ENCODE results near the gene ZACN.

The ZACN gene

GRCh38 chr17:76089680-76090516, 10.9 kb downstream of the ZACN start:
- TF ChIP-seq CTCF (IDR thresholded peaks at IDR 0.05; ENCODE audit: low read length, missing control alignments): no peak
- no peak overlapping the region for H3K4me3 ChIP-seq (replicated peaks; ENCODE audit: low read depth, low read length)

GRCh38 chr17:76090517-76091129, 11.6 kb downstream of the ZACN start:
- H3K4me3 ChIP-seq (replicated peaks; ENCODE audit: low read depth, low read length): no peak overlapping the region
- DNase-seq (ENCODE audit: low read depth): no peak
- TF ChIP-seq CTCF (IDR thresholded peaks at IDR 0.05; ENCODE audit: low read length, missing control alignments): no peak

More at GRCh38 chr17:76089680-76090516, 10.9 kb downstream of the ZACN start:
- DNase-seq (ENCODE audit: low read depth): no peak

GRCh38 chr17:76091526-76092286, 12.7 kb downstream of the ZACN start:
- DNase-seq (ENCODE audit: low read depth): no peak
- no peak for TF ChIP-seq CTCF (IDR thresholded peaks at IDR 0.05; ENCODE audit: low read length, missing control alignments)
- H3K4me3 ChIP-seq (replicated peaks; ENCODE audit: low read depth, low read length): no peak overlapping the region

- no peak for DNase-seq (ENCODE audit: low read depth)
- no peak for TF ChIP-seq CTCF (IDR thresholded peaks at IDR 0.05; ENCODE audit: low read length, missing control alignments)
- H3K4me3 ChIP-seq (replicated peaks; ENCODE audit: low read depth, low read length): no peak overlapping the region
Observed at GRCh38 chr17:76092526-76093413, 13.8 kb downstream of the ZACN start.

- H3K4me3 ChIP-seq (replicated peaks; ENCODE audit: low read depth, low read length): no peak overlapping the region
- no peak for TF ChIP-seq CTCF (IDR thresholded peaks at IDR 0.05; ENCODE audit: low read length, missing control alignments)
- no peak for DNase-seq (ENCODE audit: low read depth)
Observed at GRCh38 chr17:76094046-76094445, 15.1 kb downstream of the ZACN start.

GRCh38 chr17:76095943-76096342, 17.0 kb downstream of the ZACN start:
- no peak for TF ChIP-seq CTCF (IDR thresholded peaks at IDR 0.05; ENCODE audit: low read length, missing control alignments)
- no peak overlapping the region for H3K4me3 ChIP-seq (replicated peaks; ENCODE audit: low read depth, low read length)
- no peak for DNase-seq (ENCODE audit: low read depth)
